Body of pancreas (tissue), 4 donors: ENCODE measurements around the gene SP2.

Experiments used
- CTCF ChIP-seq, 7 experiments: fragments of 450-650 bp in 4 of 7; fragments of 200-600 bp in 3 of 7; sonication (generic) in 3 of 7; IDR thresholded peaks; one replicate each; pipeline ENCODE4 v1.5.1; 2016 to 2019; ENCODE audit warnings: antibody characterized with exemption in 7 of 7
- POLR2A ChIP-seq, 3 donors: fragments of 450-650 bp; IDR thresholded peaks; one replicate each; pipeline ENCODE4 v1.6.1; 2016; ENCODE audit warnings: antibody characterized with exemption in 3 of 3, mild to moderate bottlenecking in 2 of 3

- no peak for TF ChIP-seq CTCF (IDR thresholded peaks at IDR 0.05)
- TF ChIP-seq POLR2A (IDR thresholded peaks at IDR 0.05): no peak
Observed at GRCh38 chr17:47917581-47917980, 21.5 kb downstream of the SP2 start.
